ENCODE results near the gene ABRACL. TPM values are rescaled to one million over a fixed set of nuclear protein-coding genes. Genes with fewer than 3 reads are reported as not detected.
"Not testable (repeated sequence)": the region's sequence is repeated elsewhere in the genome, so short reads cannot be mapped to it uniquely, and the experiment has no call there.

ABRACL gene
- polyA plus RNA-seq, 1 experiment: 56.4 TPM

DNA sequence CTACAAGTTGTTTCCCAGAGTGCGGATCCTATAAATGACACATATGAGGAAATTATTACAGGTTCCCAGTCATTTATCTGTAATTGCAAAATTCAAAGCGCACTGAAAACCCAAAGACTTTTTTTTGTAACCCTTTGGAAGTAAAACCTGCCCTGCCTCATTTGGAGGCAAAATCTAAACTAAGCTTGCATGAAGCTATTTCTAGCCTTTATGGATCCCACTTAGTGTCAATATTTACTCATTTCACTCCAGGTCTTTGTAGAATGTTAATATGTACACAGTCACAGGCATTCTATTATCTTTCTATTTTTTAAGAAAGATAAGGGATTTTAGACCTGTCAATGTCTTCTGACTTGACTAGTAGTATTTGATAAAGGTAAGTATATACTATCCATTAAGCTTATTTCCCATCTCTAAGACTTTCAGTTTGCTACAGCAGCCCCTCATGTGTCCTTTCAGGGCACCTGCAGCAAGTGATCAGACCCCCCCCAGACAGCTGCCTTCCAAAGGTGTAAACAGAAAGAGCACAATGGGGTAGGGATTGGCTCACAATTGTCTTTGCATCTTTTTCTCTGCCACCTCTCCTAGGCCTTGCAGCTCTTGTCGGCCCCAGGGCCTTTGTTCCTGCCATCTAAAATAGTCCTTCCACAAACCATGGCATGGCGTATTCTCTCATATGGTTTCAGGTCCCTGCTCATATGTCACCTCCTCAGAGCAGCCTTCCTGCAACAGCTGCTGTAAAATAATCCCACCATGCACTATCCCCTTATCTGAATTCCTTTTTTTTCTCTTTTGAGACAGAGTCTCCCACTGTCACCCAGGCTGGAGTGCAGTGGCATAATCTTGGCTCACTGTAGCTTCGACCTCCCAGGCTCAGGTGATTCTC is 39.2 kb upstream of the ABRACL start:
- Histone ChIP-seq H3K4me3 (ENCODE audit: low read depth, low read length) (no peak overlapping the region), H3K27ac (ENCODE audit: low read depth, low read length) (no peak overlapping the region), H3K27me3 (ENCODE audit: control insufficient read depth, insufficient read depth, low read length) (no peaks in the 10 kb centered on the region), H3K9me3 (ENCODE audit: control insufficient read depth, insufficient read depth, low read length) (no peaks in the 10 kb centered on the region; the same call in 1 of the 2 replicates)
- ChIA-PET CTCF (interaction anchor here (0.6 to 6.5 kb wide), 21 partner anchors 10 to 375 kb away, joined by 3 to 86 read pairs (median 4); partner anchors contain the start of gene CCDC28A), POLR2A (no interaction called here)
- DNase-seq (ENCODE audit: low read depth, low spot score): no peak
- TF ChIP-seq, protein P1, sequence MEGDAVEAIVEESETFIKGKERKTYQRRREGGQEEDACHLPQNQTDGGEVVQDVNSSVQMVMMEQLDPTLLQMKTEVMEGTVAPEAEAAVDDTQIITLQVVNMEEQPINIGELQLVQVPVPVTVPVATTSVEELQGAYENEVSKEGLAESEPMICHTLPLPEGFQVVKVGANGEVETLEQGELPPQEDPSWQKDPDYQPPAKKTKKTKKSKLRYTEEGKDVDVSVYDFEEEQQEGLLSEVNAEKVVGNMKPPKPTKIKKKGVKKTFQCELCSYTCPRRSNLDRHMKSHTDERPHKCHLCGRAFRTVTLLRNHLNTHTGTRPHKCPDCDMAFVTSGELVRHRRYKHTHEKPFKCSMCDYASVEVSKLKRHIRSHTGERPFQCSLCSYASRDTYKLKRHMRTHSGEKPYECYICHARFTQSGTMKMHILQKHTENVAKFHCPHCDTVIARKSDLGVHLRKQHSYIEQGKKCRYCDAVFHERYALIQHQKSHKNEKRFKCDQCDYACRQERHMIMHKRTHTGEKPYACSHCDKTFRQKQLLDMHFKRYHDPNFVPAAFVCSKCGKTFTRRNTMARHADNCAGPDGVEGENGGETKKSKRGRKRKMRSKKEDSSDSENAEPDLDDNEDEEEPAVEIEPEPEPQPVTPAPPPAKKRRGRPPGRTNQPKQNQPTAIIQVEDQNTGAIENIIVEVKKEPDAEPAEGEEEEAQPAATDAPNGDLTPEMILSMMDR (IDR thresholded peaks at IDR 0.05; ENCODE audit: low read depth, low read length): no peak

DNA sequence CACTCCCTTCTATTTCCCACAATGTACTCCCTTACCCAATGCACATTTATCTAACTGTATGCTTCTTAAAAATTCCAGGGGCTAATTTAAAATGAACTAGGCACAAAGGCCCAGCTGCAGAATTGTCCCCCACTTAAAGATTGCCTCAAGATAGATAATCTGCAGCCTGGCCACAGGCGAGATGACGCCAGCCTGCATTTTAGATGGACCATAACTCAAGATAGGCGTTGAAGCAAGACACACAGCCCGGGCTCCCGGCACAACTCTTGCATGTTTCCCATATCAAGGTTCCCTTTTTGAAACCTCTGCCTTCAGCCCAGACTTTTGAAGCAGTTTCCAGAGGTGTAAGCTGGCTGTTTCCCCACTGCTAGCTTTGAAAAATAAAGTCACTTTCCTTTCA is 37.3 kb upstream of the ABRACL start:
- DNase-seq (ENCODE audit: low read depth, low spot score): no peak
- no peaks in the 10 kb centered on the region; the same call in 1 of the 2 replicates for H3K9me3 ChIP-seq (ENCODE audit: control insufficient read depth, insufficient read depth, low read length)
- H3K27ac ChIP-seq (ENCODE audit: low read depth, low read length): no peak overlapping the region
- CTCF ChIA-PET: interaction anchor here (0.7 to 0.8 kb wide), 2 partner anchors 172 to 176 kb away, joined by 3 to 6 read pairs; no protein-coding TSS in a partner anchor
- H3K27me3 ChIP-seq (ENCODE audit: control insufficient read depth, insufficient read depth, low read length): no peaks in the 10 kb centered on the region
- H3K4me3 ChIP-seq (ENCODE audit: low read depth, low read length): no peak overlapping the region
- POLR2A ChIA-PET: no interaction called here
- TF ChIP-seq, protein P1 (IDR thresholded peaks at IDR 0.05; ENCODE audit: low read depth, low read length): no peak

DNA sequence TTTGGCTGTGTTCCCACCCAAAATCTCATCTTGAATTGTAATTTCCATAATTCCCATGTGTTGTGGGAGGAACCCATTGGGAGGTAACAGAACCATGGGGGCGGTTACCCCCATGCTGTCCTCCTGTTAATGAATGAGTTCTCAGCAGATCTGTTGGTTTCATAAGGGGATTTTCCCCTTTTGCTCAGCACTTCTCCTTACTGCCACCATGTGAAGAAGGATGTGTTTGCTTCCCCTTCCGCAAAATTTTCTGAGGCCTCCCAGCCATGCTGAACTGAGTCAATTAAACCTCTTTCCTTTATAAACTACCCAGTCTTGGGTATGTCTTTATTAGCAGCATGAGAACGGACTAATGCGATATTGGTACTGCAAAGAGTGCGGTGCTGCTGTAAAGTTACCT is 35.6 kb upstream of the ABRACL start:
- DNase-seq (ENCODE audit: low read depth, low spot score); H3K27ac ChIP-seq (ENCODE audit: low read depth, low read length); CTCF ChIA-PET; H3K4me3 ChIP-seq (ENCODE audit: low read depth, low read length); H3K27me3 ChIP-seq (ENCODE audit: control insufficient read depth, insufficient read depth, low read length); H3K9me3 ChIP-seq (ENCODE audit: control insufficient read depth, insufficient read depth, low read length); POLR2A ChIA-PET: not testable (repeated sequence)

GRCh38 chr6:138993410-138993809 is 35.1 kb upstream of the ABRACL start:
- H3K4me3 ChIP-seq (ENCODE audit: low read depth, low read length); H3K27me3 ChIP-seq (ENCODE audit: control insufficient read depth, insufficient read depth, low read length); DNase-seq (ENCODE audit: low read depth, low spot score); CTCF ChIA-PET; H3K27ac ChIP-seq (ENCODE audit: low read depth, low read length); POLR2A ChIA-PET; H3K9me3 ChIP-seq (ENCODE audit: control insufficient read depth, insufficient read depth, low read length): not testable (repeated sequence)

DNA sequence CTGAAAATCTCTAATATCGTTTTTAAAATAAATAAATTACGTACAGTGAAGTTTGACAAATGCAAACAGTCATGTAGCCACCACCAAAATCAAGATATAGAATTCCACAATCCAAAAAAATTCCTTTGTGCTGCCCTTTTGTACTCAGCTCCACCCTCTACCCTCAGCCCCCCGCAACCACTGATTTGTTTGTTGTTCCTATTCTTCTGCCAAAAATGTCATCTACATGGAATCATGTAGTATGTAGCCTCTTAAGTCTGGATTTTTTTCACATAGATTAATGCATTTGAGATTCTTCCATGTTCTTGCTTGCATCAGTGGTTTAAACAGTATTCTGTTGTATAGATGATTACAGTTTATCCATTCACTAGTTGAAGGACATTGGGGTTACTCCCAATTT is 32.0 kb upstream of the ABRACL start:
- Histone ChIP-seq H3K27ac (ENCODE audit: low read depth, low read length) (no peak overlapping the region), H3K4me3 (ENCODE audit: low read depth, low read length) (no peak overlapping the region), H3K27me3 (ENCODE audit: control insufficient read depth, insufficient read depth, low read length) (no peaks in the 10 kb centered on the region), H3K9me3 (ENCODE audit: control insufficient read depth, insufficient read depth, low read length) (no peaks in the 10 kb centered on the region)
- ChIA-PET POLR2A (no interaction called here), CTCF (no interaction called here)
- TF ChIP-seq, protein P1 (IDR thresholded peaks at IDR 0.05; ENCODE audit: low read depth, low read length): no peak
- DNase-seq (ENCODE audit: low read depth, low spot score): no peak

- POLR2A ChIA-PET: no interaction called here
These were observed 31.4 kb upstream of the ABRACL start for GRCh38 chr6:138997136-138997535.

More at GRCh38 chr6:138997136-138997535, 31.4 kb upstream of the ABRACL start:
- no peaks in the 10 kb centered on the region for H3K27me3 ChIP-seq (ENCODE audit: control insufficient read depth, insufficient read depth, low read length)
- no peak overlapping the region for H3K27ac ChIP-seq (ENCODE audit: low read depth, low read length)
- CTCF ChIA-PET: no interaction called here
- DNase-seq (ENCODE audit: low read depth, low spot score): no peak
- H3K9me3 ChIP-seq (ENCODE audit: control insufficient read depth, insufficient read depth, low read length): no peaks in the 10 kb centered on the region
- H3K4me3 ChIP-seq (ENCODE audit: low read depth, low read length): no peak overlapping the region
- TF ChIP-seq, protein P1 (IDR thresholded peaks at IDR 0.05; ENCODE audit: low read depth, low read length): no peak

Data from AG04450 (cell line).